ENCODE results near the gene RIPOR3.
A peak's percentile ranks its signal among the peaks of the same experiment; 100 is the strongest.
"Not testable (repeated sequence)": the region's sequence is repeated elsewhere in the genome, so short reads cannot be mapped to it uniquely, and the experiment has no call there.

RIPOR3 gene

DNA sequence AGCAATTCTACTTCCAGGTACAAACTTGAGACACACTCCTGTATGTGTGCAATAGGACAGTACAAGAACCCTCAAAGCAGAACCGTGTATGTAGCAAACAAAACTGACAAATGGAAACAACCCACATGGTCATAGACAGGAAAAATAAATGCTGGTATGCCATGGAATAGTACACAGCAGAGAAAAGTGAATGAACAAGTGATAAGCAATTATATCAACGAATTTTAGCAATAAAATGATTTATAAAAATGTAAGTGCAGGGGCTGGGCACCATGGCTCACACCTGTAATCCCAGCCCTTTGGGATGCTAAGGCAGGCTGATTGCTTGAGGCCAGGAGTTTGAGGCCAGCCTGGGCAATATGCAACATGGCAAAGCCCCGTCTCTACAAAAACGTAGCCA, 9.3 kb downstream of the RIPOR3 start:
- no peak for DNase-seq

DNA sequence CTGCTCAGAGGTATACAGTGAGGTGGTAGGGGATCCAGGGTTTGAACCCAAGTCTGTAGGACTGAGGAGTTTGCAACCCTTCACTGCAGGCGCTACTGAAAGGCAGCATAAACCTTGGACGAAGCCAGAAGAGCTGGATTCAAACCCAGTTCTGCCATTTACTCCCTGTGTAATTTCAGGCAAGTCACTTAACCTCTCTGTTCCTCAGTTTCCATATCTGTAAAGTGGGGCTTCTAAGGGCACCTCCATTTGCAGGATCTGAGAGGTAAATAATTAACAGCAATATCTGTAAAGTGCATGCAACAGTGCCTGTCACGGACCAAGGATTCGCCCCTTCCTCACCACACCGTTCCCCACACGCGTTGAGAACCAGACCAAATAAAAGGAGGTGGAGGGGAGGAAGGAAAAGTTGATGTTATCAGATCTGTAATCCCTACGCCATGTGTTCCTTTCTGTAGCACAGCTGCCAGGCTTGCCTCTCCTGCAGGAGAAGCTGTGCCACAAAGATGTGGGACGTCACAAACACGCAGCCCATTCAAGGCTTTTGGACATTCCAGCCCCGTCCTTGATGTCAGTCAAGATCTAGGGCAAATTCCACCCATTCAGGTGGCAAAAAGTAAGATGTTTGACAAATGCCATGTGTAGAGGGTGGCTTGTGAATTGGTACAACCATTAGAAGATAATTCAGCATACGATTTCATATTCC, 9.8 kb downstream of the RIPOR3 start:
- no peak for DNase-seq

DNA sequence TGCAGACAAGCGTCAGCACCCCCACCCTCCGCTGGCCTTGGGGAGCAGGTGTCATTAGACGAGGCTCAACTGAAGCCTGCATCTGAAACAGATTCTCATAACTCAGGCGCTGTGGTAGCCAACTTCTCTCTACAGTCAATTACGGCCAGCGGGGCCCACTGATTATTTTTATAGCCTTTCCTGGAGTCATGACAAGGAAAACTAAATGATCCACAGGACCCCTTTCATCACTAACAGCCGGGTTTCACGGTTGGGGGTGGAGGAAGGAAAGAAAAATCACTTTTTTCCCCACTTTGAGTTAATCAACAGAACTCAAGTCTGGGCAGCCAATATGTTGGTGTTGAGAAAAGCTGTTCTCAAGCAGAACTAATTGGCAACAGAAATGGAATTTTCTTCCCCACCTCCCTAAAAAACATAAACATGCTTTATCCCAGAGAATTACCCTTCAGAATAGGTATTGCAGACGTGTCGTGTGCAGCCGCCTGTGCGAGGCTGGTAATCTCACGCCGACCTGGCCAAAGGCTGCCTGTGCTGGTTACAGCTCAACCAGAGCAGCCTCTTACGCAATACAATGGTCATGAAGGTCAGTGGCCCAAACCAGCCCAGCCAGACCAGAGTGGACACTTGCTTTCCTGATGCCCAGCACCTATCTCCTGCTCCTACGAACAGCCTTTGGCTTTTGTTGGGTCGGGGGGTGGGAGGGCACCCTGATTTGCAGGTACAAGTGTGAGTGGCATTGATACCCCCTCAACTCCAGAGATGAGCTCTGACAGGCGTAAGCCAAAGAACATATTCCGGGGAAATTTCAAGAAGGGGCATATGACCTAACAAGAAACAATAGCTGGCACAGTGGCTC, 11.0 kb downstream of the RIPOR3 start:
- DNase-seq = peak in 2 of 58 donors; percentile 6 to 15

DNA sequence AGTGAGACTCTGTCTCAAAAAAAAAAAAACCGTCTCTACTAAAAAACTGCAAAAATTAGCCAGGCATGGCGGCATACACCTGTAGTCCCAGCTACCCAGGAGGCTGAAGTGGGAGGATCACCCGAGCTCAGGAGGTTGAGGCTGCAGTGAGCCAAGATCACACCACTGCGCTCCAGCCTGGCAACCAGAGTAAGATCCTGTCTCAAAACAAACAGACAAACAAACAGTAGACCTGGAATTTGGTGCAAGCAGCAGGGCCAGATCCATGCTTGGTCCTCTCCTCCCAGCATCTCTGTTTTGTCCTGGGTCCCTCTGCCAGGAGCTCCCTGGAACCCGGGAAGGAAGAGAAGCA, 11.6 kb downstream of the RIPOR3 start:
- no peak for DNase-seq

DNA sequence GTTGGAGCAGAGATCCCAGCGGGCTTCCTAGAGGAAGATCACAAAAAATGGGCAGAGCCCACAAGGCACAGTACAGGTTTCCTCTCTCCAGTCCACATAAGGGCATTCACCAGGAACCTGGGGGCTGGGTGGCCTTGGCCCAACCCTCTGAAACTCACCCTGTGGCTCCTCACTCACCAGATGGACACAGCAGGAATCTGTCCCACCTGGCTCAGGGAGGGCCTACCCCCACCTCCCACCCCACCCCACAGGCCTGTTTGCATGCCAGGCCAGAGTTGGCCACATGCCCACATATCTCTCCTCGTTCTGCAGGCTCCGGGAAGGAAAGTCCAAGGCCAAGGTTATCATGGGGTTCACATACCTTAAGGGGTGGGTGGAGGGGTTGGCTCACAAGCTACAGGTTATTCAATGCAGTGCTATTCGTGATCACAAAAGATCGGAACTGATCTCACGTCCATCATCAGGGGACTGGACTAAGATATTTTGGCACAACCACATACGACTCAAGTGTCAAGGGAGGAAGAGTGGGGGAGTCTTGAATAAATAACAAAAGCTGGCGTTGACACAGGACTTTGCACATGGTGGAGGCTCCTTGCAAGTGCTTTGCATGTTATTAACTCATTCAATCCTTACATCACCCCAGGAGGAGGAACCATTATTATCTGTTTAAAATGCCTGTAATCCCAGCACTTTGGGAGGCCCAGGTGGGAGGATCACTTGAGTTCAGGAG, 13.0 kb downstream of the RIPOR3 start:
- no peak for DNase-seq

DNA sequence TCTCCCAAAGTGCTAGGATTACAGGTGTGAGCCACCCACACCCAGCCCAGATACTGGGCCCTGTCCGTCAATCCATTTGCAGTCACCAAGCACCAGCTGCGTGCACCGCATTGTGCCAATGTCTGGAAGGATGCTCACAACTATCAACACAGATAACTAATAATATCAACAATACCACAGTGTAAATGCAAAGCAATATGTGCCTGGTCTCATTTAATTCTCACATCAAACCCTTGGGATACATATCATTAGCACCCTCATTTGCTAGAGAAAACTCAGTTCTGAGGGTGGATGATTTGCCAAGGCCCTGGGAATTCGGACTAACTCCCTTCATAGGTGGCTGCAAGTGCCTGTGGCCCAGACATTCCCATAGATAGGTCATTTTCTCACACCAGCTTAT, 14.5 kb downstream of the RIPOR3 start:
- no peak for DNase-seq

DNA sequence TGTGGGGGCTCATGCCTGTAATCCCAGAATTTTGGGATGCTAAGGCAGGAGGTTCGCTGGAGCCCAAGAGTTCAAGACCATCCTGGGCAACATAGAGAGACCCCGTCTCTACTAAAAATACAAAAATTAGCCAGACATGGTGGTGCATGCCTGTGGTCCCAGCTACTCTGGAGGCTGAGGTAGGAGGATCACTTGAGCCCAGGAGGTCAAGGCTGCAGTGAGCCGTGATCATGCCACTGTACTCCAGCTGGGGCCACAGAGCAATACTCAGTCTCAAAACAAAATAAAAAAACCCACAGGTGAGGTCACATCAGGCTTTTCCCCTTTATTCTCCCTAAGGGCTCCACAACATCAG, 15.0 kb downstream of the RIPOR3 start:
- not testable (repeated sequence) for DNase-seq

DNA sequence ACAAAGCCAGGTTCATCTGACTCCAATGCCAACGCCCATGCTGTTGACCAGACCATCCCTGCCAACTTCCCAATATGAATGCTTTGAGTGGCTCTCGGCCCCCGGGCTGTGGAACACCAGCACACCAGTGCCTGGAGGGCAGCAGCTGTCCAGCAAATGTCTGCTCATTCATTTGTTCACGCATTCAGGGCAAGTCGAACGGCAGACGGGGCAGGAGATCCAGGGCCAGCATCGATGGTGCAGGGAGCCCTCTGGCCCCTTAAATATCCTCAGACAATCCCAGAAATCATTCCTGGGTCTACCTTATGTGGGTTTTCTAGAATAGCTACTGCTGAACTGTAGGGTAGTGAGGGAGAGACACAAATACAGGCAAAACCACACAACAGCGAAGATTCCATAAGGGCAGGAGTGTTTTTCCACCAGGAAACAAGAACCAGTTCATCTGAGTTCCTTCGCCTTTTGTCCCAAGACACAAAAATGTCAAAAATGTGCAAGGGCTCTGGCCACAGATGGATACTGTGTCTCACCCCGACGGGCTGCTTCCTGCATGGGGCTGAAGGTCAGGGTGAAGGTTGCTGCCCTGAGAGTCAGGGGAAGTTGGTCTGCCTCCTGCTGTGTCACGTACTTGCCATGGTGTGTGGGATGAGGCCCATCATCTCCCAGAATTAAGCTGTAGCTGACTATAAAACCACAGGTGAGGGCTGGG, 15.5 kb downstream of the RIPOR3 start:
- DNase-seq = no peak

DNA sequence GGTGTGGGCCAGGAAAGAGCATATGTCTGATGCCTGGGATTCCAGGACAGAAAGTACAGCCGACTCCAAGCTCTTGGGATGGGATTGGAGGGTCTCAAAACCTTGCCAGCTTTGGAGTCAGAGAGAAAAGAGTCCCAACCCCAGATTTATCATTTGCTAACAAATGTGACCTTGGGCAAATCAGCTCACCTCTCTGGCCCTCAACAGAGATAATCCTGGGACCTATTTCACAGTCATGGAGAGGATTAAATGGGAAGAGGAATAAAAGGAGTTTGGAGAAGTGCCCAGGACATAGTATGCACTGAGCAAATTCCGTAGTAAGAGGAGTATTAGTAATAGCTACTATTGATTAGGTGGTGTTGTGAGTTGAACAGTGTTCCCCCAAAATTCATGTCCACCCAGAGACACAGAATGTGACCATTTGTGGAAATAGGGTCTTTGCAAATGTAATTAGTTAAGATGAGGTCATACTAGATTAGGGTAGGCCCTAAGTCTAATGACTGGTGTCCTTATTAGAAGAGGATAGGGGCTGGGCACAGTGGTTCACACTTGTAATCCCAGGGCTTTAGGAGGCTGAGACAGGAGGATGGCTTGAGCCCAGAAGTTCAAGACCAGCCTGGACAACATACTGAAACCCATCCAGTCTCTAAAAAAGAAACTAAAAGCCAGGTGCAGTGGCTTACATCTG, 17.1 kb downstream of the RIPOR3 start:
- DNase-seq = no peak

DNA sequence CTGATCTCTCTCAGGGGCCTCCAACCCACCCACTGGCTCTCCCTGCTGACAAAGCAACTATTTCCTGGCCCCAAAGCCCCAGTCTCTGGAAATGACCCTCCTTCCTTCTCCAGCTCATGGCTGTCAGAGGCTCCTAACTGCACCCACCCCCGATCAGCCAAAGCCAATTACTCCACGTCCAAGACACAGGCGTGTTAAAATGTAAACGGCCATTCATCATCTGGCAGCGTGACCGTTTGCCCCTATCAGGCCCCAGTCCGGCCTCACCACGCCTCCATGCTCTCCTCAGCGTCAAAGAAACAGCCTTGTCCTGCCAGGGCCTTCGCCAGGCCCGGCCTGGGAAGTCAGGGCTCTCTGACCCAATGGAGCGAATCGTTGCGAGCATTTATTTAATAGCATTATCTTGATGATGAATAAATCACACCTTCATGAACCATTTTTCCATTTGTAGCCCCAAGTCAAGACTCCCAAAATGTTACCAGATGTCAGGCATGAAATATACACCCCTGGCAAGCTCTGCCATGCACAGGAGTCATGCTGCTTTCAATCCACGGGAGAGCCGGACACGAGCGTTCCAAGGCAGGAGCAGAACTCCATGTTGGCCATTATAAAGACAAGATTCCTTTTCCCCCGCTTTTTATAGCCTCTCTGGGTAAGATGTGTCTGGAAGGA, 17.7 kb downstream of the RIPOR3 start:
- DNase-seq = no peak

DNA sequence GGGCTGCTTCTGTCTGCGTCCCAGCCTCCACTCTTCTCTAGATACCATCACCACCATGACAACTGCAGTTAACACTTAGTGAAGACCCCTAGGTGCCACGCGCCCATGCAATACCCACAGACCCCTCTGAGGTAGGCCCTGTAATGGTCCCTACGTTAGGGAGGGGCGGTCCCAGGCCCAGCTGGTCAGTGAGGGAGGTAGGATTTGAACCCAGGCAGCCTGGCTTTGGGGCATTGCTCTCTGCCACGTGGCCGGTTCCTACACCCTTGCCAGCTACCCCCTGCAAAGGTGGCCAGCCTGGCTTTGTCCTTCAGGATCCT, 18.2 kb downstream of the RIPOR3 start:
- DNase-seq = no peak

DNA sequence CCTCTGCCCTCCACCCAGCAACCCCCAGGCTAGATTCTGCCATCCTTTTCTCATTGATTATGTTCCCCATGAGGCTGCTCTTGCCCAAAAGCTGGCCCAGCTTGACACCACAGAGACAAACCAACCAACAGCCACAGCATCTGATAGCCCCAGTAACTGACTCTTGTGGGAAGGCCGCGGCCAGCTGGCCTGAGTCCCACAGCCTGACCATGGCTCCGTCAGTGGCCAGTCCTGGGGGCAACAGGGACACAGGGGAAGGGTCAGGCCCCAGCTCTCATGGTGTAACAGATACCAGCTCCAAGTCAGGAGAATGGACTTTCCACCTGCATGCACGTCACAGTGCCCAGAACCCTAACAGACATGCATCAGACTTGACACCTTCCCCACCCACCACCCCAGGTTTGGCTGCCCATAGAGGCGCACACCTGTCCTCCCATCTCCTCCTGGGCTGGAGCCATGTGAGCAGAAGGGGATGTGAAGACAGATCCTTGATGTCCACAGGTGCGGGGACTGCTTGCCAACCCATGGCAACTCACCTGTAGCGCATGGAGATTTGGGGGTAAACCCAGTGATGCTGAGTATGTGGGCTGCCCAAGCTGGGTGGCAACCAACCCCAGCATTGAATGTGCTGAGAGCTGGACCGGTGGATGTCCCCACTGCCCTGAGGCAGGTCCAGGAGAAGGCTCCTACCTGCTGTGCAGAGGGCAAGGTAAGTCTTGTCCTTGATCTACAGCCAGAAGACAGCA, 18.8 kb downstream of the RIPOR3 start:
- DNase-seq = no peak

DNA sequence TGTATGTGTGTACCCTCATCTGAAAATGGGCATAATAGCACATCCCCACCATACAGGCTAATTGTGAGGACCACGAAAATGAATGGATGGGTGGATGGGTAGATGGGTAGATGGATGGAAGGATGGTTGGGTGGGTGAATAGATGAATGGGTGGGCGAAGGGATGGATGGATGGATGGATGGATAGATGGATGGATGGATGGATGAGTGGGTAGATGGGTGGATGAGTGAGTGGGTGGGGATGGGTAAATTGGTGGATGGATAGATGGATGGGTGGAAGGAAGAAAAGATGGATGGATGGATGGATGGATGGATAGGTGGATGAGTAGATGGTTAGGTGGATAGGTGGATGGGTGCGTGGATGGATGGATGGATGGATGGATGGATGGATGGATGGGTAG, 19.7 kb downstream of the RIPOR3 start:
- DNase-seq = no peak

DNA sequence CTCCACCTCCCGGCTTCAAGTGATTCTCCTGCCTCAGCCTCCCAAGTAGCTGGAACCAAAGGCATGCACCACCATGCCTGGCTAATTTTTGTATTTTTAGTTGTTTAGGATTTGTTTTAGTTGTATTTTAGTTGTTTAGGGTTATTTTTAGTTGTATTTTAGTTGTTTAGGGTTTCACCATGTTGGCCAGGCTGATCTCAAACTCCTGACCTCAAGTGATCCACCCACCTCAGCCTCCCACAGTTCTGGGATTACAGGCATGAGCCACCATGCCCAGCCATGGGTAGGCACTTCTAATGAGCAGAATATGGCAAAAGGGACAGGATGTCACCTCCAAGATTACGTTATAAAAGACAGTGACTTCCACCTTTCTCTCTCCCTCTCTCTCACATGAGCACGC, 20.3 kb downstream of the RIPOR3 start:
- DNase-seq = not testable (repeated sequence)

DNA sequence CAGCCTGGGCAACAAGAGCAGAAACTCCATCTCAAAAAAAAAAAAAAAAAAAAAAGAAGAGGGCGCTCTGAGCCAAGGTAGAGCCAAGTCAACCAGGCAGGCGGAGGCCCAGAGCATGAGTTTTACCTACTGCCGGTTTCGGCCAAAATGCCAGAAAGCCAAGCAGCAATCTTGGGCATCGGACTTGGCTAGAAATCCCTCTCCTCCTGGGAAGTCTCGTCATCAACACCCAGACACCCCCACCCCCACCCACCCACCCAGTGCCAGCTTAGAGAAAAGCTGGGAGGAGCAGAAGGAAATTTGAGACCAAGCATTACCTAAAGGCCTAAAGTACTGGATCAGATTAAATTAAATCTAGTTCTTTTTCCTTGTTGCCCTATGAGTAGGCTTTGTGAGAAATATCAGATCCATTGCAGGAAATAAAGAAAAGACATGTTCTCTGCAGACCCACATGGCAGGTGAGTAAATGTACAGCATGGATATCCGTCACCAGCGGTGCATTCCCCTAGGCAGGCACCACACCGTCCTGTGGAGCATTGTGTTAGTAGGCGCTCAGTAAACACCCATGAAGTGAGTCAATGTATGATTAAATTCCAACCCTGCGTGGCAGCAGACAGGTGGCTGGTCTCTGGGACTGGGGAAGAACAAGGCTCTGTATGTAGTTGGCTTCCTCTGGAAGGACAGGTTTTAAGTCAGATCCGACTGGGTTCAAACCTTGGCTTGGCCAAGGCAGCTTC, 21.0 kb downstream of the RIPOR3 start:
- no peak for DNase-seq

DNA sequence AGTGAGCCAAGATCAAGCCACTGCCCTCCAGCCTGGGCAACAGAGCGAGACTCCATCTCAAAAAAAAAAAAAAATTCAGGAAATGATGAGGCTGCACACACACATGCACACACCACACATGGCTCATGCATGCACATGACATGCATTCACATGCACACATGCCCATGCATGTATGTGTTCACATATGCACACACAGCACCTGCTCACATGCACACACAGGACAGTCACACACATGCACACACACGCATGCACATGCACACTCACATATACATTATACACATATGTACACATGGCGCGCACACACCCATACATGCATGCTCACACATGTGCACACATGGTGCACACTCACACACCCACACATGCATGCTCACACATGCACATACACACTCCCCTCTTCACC, 22.5 kb downstream of the RIPOR3 start:
- no peak for DNase-seq

DNA sequence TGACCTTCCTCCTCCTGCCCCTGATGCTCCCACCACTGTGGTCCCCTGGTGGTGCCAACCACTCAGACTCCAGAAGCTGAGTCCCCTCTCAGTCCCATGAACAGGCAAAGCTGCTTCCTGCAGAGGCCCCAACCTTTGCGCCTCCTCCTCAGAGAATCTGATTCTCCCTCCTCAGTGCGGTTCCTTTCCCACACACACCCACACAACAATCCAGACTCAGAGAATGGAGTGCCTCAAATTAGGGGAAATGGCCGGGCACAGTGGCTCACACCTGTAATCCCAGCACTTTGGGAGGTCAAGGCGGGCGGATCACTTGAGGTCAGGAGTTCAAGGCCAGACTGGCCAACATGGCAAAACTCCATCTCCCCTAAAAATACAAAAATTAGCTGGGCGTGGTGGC, 23.0 kb downstream of the RIPOR3 start:
- DNase-seq = no peak

DNA sequence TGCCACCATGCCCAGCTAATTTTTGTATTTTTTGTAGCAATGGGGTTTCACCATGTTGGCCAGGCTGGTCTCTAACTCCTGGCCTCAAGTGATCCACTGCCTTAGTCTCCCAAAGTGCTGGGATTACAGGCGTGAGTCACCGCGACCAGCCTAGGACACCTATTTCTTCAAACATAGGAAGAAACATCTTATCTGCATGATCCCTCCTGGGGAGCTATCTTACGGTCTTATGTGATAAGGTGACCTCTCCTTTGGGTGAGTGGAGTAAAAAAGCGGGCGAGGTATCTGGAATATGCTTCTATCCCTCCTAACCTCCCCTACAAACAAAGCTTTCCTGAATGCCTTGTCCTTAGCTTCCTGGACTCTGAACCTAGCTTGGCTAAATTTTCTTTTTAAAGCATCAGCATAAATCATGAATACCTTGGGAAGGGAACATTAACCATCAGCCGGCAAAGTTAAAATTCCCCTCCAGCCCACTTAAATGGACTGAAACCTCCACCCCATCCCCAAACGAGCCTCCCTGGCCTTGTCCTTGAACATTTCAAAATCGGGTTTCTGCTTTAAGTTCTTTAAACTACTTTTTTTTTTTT, 24.5 kb downstream of the RIPOR3 start:
- no peak for DNase-seq

DNA sequence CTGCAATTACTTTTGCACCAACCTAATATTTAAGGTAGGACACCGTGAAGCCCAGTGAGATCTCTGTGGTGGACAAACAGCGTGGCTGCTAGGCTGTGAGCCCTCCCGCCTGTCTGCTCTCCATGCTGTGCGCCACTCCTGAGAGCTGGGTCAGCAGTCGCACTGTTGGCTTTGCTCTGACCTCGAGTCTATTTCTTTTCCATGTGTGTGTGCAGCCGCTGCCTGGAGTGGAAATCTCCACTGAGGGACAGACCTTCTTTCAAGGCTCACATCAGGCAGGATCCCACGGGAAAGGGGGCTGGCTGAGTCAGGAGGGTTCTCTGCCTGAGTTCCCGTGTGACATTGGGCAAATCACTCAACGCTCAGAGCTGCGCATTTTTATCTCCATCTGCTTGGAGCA, 27.1 kb downstream of the RIPOR3 start:
- no peak for DNase-seq

Data from anterior cingulate cortex (tissue), 58 donors.